ENCODE measurements around the gene CACHD1.

- TF ChIP-seq JUND (IDR thresholded peaks at IDR 0.05) (peak; percentile 47; the same call in 1 of the 2 replicates), EP300 (IDR thresholded peaks at IDR 0.05; ENCODE audit: borderline replicate concordance in 1 of 2, low read depth in 1 of 2, low read length in 1 of 2) (peak; percentile 40 to 55; a peak in 2 of 4 replicates), POLR2AphosphoS5 (IDR thresholded peaks at IDR 0.05; ENCODE audit: low read depth, low read length) (peak; percentile 38; the same call in 1 of the 2 replicates), PBX3 (IDR thresholded peaks at IDR 0.05) (peak; percentile 89), USF2 (IDR thresholded peaks at IDR 0.05; ENCODE audit: borderline replicate concordance, low read depth, low read length) (no peak), CTCF (IDR thresholded peaks at IDR 0.05) (no peak), TAF1 (IDR thresholded peaks at IDR 0.05; ENCODE audit: borderline replicate concordance, low read depth, low read length) (no peak), TEAD4 (IDR thresholded peaks at IDR 0.05; ENCODE audit: borderline replicate concordance, insufficient read depth) (peak; percentile 36; the same call in 1 of the 2 replicates), MAX (IDR thresholded peaks at IDR 0.05; ENCODE audit: low read depth) (peak; percentile 20; the same call in 1 of the 2 replicates), MXI1 (IDR thresholded peaks at IDR 0.05; ENCODE audit: low read depth, low read length) (no peak), RXRA (IDR thresholded peaks at IDR 0.05; ENCODE audit: borderline replicate concordance, low read depth) (peak; percentile 29; the same call in 1 of the 2 replicates)
Observed at GRCh38 chr1:64514197-64514765, 44.4 kb downstream of the CACHD1 start.
